ENCODE results near the gene SIK1.

GRCh38 chr21:43370888-43371570 lies 55.9 kb downstream of the SIK1 start:
- TF ChIP-seq CTCF (tag by site-specific recombination; IDR thresholded peaks at IDR 0.05) (no peak), REST (tag by site-specific recombination; IDR thresholded peaks at IDR 0.05) (no peak), ZNF670 (tag by site-specific recombination; IDR thresholded peaks at IDR 0.05; ENCODE audit: low read depth) (no peak), ZNF19 (tag by site-specific recombination; IDR thresholded peaks at IDR 0.05; ENCODE audit: low read depth) (no peak), ZNF426 (tag by site-specific recombination; IDR thresholded peaks at IDR 0.05) (no peak), ZNF146 (tag by site-specific recombination; IDR thresholded peaks at IDR 0.05) (no peak), YY1 (tag by site-specific recombination; IDR thresholded peaks at IDR 0.05) (no peak)
- TF ChIP-seq, protein P1, sequence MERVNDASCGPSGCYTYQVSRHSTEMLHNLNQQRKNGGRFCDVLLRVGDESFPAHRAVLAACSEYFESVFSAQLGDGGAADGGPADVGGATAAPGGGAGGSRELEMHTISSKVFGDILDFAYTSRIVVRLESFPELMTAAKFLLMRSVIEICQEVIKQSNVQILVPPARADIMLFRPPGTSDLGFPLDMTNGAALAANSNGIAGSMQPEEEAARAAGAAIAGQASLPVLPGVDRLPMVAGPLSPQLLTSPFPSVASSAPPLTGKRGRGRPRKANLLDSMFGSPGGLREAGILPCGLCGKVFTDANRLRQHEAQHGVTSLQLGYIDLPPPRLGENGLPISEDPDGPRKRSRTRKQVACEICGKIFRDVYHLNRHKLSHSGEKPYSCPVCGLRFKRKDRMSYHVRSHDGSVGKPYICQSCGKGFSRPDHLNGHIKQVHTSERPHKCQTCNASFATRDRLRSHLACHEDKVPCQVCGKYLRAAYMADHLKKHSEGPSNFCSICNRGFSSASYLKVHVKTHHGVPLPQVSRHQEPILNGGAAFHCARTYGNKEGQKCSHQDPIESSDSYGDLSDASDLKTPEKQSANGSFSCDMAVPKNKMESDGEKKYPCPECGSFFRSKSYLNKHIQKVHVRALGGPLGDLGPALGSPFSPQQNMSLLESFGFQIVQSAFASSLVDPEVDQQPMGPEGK (tag by site-specific recombination; IDR thresholded peaks at IDR 0.05): no peak

All from HEK293 (cell line).